SK-N-SH (cell line): Measurements from ENCODE around the gene IVNS1ABP. TPM values are rescaled to one million over a fixed set of nuclear protein-coding genes. Genes with fewer than 3 reads are reported as not detected.

Source experiments
- CTCF ChIA-PET: fragments of 300-600, 350-600 bp; formaldehyde crosslinking; extraction: SDS; loops from one replicate; lab custom pipeline; 2021; lab: Yijun Ruan, JAX
- POLR2A ChIA-PET: fragments of 350-600 bp; sonication (Branson Sonifier 250); formaldehyde crosslinking; extraction: SDS; loops from one replicate; lab custom pipeline; 2020; ENCODE audit warnings: antibody characterized with exemption, inconsistent platforms; lab: Yijun Ruan, JAX
- DNase-seq: peaks from one replicate; pipeline ENCODE4 v3.0.0; 2012
- H2AFZ ChIP-seq: fragments of 200-600 bp; sonication (generic); 2 replicates; pipeline ENCODE4 v1.8.1; 2016; ENCODE audit warnings: antibody characterized with exemption, mild to moderate bottlenecking, low read depth
- H3F3A ChIP-seq: fragments of 200-600 bp; sonication (generic); replicated peaks from 2 replicates; pipeline ENCODE3; 2016; ENCODE audit warnings: antibody characterized with exemption, mild to moderate bottlenecking; ENCODE audit not compliant: insufficient read depth
- H3K27ac ChIP-seq, 2 experiments: fragments of 200-500 bp in 1 of 2; fragments of 200-600 bp in 1 of 2; sonication (Bioruptor generic) in 1 of 2; sonication (generic), shearing (Covaris generic) in 1 of 2; 2 replicates each; pipeline versions ENCODE4 v1.5.1 to v1.6.1; 2014 to 2016; ENCODE audit warnings: low read depth in 2 of 2, inconsistent platforms in 1 of 2, low read length in 1 of 2, mild to moderate bottlenecking in 1 of 2, mixed read lengths in 1 of 2
- H3K27me3 ChIP-seq: fragments of 200-600 bp; sonication (generic), shearing (Covaris generic); 2 replicates; pipeline ENCODE4 v1.6.1; 2016; ENCODE audit warnings: mixed run types; ENCODE audit not compliant: insufficient read depth
- H3K36me3 ChIP-seq, 2 experiments: fragments of 200-500 bp in 1 of 2; fragments of 200-600 bp in 1 of 2; sonication (Bioruptor generic) in 1 of 2; sonication (generic) in 1 of 2; replicated peaks in 1 of 2; 2 replicates each; pipeline versions ENCODE3 to v1.5.1; 2014 to 2016; ENCODE audit warnings: low read length in 1 of 2, mild to moderate bottlenecking in 1 of 2; ENCODE audit not compliant: insufficient read depth in 2 of 2, control insufficient read depth in 1 of 2
- H3K4me1 ChIP-seq, 2 experiments: fragments of 200-500 bp in 1 of 2; fragments of 200-600 bp in 1 of 2; sonication (Bioruptor generic) in 1 of 2; sonication (generic), shearing (Covaris generic) in 1 of 2; 2 replicates each; pipeline versions ENCODE4 v1.5.1 to v1.6.1; 2014 to 2016; ENCODE audit warnings: low read depth in 1 of 2, low read length in 1 of 2, mixed run types in 1 of 2; ENCODE audit not compliant: insufficient read depth in 2 of 2, control insufficient read depth in 1 of 2
- H3K4me2 ChIP-seq: fragments of 200-600 bp; sonication (generic), shearing (Covaris generic); 2 replicates; pipeline ENCODE4 v1.6.1; 2017; ENCODE audit warnings: mixed run types
- H3K4me3 ChIP-seq, 2 experiments: fragments of 200-500 bp in 1 of 2; fragments of 200-600 bp in 1 of 2; sonication (Bioruptor generic) in 1 of 2; sonication (generic), shearing (Covaris generic) in 1 of 2; 2 replicates each; pipeline versions ENCODE4 v1.5.1 to v1.8.1; 2014 to 2016; ENCODE audit warnings: low read depth in 2 of 2, inconsistent platforms in 1 of 2, low read length in 1 of 2, mild to moderate bottlenecking in 1 of 2, mixed read lengths in 1 of 2, moderate library complexity in 1 of 2
- H3K79me2 ChIP-seq: fragments of 200-600 bp; sonication (generic); 2 replicates; pipeline ENCODE4 v1.8.1; 2017; ENCODE audit warnings: mild to moderate bottlenecking; ENCODE audit not compliant: insufficient read depth
- H3K9ac ChIP-seq: fragments of 200-600 bp; sonication (generic); 2 replicates; pipeline ENCODE4 v1.6.1; 2017; ENCODE audit warnings: mixed run types
- H3K9me2 ChIP-seq: fragments of 200-600 bp; sonication (generic); 2 replicates; pipeline ENCODE4 v1.6.1; 2017; ENCODE audit warnings: mixed run types
- H3K9me3 ChIP-seq: fragments of 200-600 bp; sonication (generic); 2 replicates; pipeline ENCODE4 v1.6.1; 2017; ENCODE audit warnings: mixed run types, mild to moderate bottlenecking, moderate library complexity
- H4K20me1 ChIP-seq: fragments of 200-600 bp; sonication (generic); 2 replicates; pipeline ENCODE4 v1.6.1; 2017; ENCODE audit warnings: mild to moderate bottlenecking, mixed run types; ENCODE audit not compliant: insufficient read depth
- CTCF ChIP-seq: fragments of 200-600 bp; sonication (generic); IDR thresholded peaks from 2 replicates; pipeline ENCODE4 v1.6.1; 2017; ENCODE audit warnings: antibody characterized with exemption, mild to moderate bottlenecking, moderate library complexity
- FOXM1 ChIP-seq: IDR thresholded peaks from 2 replicates; pipeline ENCODE4 v1.4.0; 2012; ENCODE audit warnings: low read depth, mild to moderate bottlenecking
- IRF3 ChIP-seq: fragments of 150-350 bp; IDR thresholded peaks from 2 replicates; pipeline ENCODE4 v1.6.1; 2016; ENCODE audit warnings: mild to moderate bottlenecking, low read depth, low read length
- NRF1 ChIP-seq: IDR thresholded peaks from 2 replicates; pipeline ENCODE4 v1.6.1; 2012; ENCODE audit warnings: low read depth, mild to moderate bottlenecking, low read length
- PBX3 ChIP-seq: IDR thresholded peaks from 2 replicates; pipeline ENCODE4; 2012
- RAD21 ChIP-seq: IDR thresholded peaks from 2 replicates; pipeline ENCODE4 v1.6.1; 2012; ENCODE audit warnings: mild to moderate bottlenecking, low read length
- RFX5 ChIP-seq: IDR thresholded peaks from 2 replicates; pipeline ENCODE4 v1.6.1; 2012; ENCODE audit warnings: mild to moderate bottlenecking, improper control_type of control experiment, low read length
- TCF12 ChIP-seq: IDR thresholded peaks from 2 replicates; pipeline ENCODE4 v1.4.0; 2012
- TEAD4 ChIP-seq: IDR thresholded peaks from 2 replicates; pipeline ENCODE4 v1.4.0; 2012; ENCODE audit warnings: mild to moderate bottlenecking, borderline replicate concordance; ENCODE audit not compliant: insufficient read depth
- ZBTB33 ChIP-seq: IDR thresholded peaks from 2 replicates; pipeline ENCODE4 v1.4.0; 2012; ENCODE audit warnings: low read depth, borderline replicate concordance
- WGBS: methylation state at CpG from one replicate; pipeline ENCODE4 v1.1.6; 2017; ENCODE audit warnings: low lambda C conversion rate; 5-methylcytosine and 5-hydroxymethylcytosine counted together
- polyA plus RNA-seq, 3 experiments: library from polyadenylated mRNA; depleted of rRNA; stranded (reverse); fragments of >200 nt; gene quantifications; 2 replicates each; pipeline ENCODE4 v1.2.3, GENCODE V29; 2012

Gene IVNS1ABP
- polyA plus RNA-seq, 1 of the 3 experiments (the other 2 are of a cell fraction) = 24.5 TPM

- Histone ChIP-seq H3F3A (peaks cover 6% of the 10 kb centered on the region), H3K4me1 (peaks cover 0 to 5% of the 10 kb centered on the region in 2 experiments; a peak in 2 of 4 replicates), H3K9me3 (no peaks in the 10 kb centered on the region), H3K27me3 (no peaks in the 10 kb centered on the region), H3K36me3 (peaks cover 4 to 5% of the 10 kb centered on the region in 2 experiments), H3K79me2 (no peaks in the 10 kb centered on the region), H4K20me1 (no peaks in the 10 kb centered on the region), H2AFZ (no peak overlapping the region)
- WGBS = 99% methylated on average over 2 of the region's 2 CpGs
- POLR2A ChIA-PET = no interaction called here
- no peak for DNase-seq
- TF ChIP-seq ZBTB33 (no peak), CTCF (no peak), RFX5 (no peak), RAD21 (no peak), TCF12 (no peak), IRF3 (no peak), NRF1 (no peak), PBX3 (no peak), TEAD4 (no peak), FOXM1 (no peak)
- TF ChIP-seq, all 33 proteins: peak for 0
- CTCF ChIA-PET = no interaction called here
- H3K9ac ChIP-seq = no peak overlapping the region
- H3K4me2 ChIP-seq = no peak overlapping the region
- H3K27ac ChIP-seq = no peak overlapping the region
- no peak overlapping the region for H3K4me3 ChIP-seq
- no peaks in the 10 kb centered on the region for H3K9me2 ChIP-seq
Measured at GRCh38 chr1:185287451-185287850, 29.6 kb downstream of the IVNS1ABP start.
